Measurements from ENCODE around the gene DNAAF3.

The DNAAF3 gene

DNA sequence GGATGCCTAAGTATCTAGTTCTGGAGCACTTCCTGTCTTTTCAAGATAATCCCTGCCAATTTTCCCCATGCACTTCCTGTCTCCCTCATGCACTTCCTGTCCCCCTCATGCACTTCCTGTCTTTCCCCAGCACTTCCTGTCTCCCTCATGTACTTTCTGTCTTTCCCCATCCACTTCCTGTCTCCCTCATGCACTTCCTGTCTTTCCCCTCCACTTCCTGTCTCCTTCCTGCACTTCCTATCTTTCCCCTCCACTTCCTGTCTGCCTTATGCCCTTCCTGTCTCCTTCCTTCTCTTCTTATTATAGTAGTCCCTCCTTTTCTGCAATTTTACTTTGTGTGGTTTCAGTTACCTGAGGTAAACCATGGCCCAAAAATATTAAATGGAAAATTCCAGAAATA lies 14.4 kb downstream of the DNAAF3 start:
- FAIRE-seq, result peak; percentile 78

DNA sequence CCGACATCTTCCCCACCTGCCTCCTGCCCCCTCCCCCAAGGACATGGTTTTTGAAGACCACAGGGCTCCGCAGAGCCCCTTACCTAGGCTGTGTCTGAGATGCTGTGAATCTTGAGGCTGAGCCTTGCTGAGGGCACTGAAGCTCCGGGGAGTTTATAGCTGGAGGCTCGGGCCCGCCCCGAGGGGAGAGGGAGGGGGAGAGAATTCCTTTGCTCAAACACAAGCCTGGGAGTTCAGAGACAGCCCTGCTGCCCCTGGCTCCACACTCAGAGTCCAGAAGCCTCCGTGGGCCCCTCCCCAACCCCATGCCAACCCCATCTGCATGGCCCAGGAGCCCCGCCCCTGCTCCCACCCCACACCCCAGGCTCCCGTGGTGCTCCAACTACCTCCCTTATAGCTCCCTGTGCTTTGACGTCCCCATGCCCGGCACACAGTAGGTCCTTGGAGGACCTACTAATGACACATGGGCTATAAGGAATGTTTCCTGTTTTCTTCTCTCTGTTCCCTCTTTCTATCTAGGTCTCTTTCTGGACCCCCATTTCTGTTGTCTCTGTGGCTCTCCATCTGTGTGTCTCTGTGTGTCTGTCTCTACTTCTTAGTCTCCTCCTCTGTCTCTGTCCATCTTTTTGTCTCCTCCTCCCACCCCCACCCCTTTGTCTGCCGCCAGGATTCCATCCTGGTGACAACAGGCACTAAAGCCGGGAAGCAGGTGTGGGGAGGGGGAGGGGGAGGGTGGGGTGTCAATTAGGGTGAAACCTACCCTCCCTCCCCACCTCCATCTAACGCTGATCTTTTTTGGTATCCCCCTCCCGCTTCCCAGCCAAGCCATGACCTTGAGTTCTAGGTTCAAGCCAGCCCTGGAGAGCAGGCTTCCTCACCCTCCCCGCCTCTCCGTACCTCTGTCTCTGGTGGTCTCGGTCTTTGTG lies 17.1 kb downstream of the DNAAF3 start, which contains the start of gene TNNT1:
Gene TNNT1 (minus strand): TSS at position 129 of the 926 bp plus-strand sequence. CDS start 2,049 bp downstream, outside the sequence.
- FAIRE-seq, result no peak

DNA sequence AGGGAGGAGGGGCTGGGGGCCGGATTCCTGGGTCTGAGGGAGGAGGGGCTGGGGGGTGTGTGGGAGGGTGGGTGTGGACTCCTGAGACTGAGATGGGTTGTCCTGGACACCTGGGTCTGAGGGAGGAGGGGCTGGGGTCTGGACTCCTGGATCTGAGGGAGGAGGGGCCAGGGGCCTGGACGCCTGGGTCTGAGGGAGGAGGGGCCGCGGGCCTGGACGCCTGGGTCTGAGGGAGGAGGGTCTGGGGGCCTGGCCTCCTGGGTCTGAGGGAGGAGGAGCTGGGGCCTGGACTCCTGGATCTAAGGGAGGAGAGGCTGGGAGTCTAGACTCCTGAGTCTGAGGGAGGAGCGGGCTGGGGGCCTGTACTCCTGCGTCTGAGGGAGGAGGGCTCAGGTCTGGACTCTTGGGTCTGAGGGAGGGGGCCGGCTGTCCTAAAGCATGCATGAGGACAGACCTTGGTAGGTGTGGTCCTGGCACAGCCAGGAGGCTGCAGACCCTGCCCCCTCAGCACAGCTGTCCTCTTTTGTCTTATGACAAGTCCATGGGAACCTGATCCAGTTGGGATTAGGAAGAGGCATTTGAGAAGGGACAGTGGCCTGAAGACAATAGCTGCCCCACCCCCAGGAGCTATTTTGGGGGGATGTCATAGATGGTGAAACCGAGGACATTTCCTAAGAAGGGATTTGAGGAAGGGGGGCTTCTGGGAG lies 18.7 kb downstream of the DNAAF3 start:
- no peak for FAIRE-seq

DNA sequence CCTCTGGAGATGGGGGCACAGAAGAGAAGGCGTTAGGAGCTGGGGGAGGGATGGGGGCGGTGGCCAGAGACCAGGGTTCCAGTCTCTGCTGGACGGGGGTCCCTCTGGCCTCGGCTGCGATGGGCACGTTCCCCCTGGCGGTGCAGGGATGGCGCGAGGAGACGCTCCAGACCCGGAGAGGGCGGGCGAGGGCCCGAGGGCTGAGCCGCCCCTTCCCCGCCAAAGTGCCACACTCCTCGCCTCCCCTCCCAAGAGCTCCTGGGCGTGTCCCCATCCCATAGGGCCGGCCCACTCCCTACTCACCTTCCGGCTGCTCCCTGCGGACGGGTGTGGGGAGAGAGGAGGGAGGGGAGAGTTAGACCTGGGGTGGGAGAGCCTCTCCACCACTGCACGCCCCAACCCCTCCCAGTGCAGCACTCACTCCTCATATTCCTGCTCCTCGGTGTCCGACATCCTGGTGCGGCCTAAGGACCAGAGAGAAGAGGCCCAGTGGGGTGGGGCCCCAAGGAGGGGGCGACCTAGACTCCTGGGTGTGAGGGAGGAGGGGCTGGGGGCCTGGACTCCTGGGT lies 19.6 kb downstream of the DNAAF3 start:
- FAIRE-seq, result peak; percentile 95

DNA sequence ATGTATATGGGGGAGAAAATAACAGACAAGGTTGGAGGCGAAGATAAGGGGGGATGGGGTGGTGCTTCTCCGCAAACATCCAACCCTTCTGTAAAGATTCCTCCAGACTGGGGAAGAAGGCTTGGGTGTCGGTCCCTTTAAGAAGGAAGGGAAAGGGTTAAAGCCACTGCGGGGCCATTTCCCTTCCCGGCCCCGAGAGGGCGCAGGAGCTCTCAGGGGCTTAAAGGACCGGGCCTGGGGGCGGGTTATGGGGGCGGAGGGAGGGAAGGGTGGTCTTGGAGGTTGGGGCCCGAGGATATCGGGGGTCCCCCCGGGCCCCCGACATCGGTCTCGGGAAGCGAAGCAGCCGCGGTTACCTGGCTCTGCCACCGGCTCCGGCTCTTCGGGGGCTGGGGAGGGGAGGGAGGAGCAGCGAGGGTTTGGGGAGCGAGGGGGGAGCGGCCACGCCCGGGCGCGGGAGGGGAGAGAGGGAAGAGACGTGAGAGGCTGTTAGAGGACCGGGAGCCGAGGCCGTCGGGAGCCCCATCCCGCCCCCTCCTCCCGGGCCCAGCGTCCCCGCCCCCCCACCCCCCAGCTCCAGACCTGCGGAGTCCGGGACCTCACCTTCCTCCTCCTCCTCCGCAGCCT lies 20.2 kb downstream of the DNAAF3 start:
- no peak for FAIRE-seq

DNA sequence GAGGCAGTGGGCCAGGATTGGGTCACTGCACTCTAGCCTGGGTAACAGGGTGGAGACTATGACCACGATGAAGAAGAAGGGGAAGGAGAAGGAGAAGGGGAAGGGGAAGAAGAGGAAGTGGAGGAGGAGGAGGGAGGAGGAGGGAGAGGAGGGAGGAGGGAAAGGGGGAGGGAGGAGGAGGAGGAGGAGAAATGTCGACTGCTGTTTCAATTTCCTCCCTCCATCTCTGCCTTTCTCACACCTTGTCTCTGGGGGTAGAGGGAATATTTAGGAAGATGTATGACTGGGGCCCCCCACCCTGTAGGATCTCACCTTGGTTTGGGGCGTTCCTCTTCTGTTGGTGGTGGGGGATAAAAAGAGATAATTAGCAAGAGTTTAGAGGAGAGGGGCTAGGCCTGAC lies 21.2 kb downstream of the DNAAF3 start:
- FAIRE-seq, result no peak

DNA sequence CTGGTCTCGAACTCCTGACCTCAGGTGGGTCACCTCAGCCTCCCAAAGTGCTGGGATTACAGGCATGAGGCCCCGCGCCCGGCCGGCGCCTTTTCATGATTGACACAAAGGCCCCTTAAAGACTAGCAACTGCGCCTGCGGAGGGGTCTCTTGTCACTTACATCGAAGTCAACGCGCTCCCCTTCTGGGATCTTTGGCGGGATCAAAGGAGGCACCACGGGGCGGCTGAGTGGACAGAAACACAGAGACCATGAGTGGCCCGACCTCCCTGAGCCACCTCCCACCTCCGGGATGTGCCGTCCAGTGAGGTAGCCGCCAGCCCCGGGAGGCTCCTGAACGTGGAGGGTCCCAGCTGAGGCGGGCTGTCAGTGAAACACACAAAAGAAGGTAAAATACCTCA lies 24.7 kb downstream of the DNAAF3 start:
- FAIRE-seq, result no peak

DNA sequence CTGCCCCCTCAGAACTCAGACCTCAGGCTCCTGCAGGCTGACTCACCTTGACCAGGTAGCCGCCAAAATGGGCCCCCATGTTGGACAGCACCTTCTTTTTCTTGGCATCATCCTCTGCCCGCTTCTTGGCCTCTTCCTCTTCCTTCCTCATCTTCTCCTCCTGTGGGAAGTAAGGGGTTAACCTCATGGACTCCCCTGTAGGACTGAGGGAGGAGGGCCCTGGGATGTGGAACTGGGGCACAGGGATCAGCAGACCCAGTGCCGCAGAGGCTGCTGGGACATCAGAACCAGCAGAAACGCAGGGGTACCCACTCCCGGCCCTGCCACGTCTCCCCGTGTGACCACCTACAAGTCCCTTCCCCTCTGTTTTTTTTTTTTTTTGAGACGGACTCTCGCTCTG lies 28.5 kb downstream of the DNAAF3 start:
- FAIRE-seq, result no peak

DNA sequence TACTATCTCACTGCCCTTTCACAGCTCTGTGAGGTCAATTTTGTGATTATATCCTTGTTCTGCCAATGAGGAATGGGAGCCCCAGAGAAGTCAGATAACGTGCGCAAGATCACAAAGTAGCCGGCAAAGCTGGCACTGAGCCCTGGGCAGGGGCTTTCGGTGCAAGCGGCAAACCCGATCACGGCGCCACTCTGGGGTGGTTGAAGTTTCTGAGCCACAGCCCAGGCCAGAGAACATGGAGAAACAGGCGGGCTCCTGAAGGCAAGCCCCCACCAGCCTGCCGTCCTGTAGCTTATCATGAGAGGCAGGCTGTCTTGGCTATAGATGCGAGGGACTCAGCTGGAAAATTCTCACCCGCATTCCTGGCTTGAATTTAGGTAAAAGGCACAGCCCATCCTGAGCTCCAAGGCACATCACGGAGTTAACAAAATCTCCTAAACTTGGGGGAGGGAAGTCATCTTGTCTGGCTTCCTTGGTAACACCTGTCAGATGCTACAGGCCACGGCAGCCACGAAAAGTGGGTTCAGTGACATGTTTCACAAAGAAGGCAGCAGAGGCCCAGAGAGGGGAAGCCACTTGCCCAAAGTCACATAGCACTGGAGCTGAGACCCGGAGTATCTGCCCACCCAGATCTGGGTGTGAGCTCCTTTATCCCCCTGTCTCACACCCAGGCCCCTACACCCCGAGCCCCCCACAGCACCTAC lies 29.9 kb downstream of the DNAAF3 start:
- no peak for FAIRE-seq

DNA sequence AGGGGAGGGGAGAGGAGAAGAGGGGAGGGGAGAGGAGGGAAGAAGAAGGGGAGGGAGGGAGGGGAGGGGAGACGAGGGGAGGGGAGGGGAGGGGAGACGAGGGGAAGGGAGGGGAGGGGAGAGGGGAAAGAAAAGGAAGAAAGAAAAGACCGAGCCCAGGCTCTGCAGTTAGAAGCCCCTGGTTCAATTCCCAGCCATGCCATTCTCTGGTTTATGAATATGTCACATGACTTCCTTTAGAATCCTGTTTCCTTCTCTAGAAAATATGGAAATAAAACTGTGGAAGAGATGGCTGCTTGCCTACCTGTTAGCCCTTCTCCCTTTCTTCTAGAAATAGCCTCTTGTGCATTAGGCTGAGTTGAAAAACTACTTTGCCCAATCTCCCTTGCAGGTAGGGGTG lies 31.7 kb downstream of the DNAAF3 start:
- no peak for FAIRE-seq

DNA sequence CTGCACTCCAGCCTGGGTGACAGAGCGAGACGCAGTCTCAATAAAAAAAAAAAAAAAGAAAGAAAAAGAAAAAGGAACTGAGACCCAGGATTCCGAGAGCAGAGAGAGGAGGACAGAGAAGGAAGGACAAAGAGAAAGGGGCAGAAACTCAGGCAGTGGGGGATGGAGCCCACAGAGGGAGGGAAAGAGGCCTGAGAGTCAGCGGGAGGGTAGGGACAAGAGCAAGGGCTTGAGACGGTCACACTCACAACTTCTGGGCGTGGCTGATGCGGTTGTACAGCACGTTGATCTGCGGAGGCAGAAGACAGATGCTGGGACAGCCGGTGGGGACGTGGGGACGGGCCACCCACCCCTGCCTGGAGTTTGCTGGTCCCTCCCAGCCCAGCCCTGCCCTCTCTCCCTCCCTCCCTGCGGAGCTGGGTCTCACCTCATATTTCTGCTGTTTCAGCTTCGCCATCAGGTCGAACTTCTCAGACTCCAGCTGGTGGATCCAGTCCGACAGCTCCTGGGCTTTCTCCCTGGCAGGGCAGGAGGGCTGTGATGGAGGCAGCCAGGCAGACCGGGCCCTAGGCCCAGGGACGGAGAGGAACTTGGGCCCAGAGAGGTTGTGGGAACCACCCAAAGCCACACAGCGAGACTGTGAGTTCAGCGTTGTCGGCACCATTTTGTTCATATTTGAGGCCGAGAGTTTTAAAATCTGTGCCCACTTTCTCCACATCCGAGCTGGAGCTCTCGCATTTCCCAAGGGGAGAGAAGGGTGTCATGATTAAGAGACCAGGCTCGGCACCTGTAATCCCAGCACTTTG lies 32.6 kb downstream of the DNAAF3 start:
- FAIRE-seq, result no peak

DNA sequence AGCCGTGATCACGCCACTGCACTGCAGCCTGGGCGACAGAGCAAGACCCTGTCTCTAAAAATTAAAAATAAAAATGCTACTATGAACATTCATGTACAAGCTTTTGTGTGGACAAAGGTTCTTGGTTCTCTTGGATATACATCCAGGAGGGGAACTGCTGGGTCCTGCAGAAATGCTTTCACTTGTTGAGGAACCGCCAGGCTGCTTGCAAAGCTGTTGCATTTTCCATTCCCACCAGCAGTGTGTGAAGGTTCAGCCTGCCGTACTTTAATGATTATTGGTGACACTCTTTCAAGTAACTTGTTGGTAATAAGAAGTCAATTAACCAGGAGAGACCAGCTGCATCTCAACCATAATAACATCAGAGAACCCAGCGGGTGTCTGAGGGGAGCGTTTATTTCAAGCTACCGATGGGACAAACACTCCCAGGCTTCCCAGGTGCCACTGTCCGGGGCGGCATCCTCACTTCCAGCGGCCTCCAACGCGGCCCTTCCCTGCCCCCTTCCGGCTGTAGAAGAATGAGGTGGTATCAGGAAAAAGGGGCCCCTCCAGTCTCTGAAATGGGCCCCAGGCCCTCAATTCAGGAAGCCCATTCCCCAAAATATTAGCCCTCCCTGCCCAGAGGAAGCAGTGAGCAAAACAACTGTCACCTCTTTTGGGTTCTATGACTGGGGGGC lies 33.8 kb downstream of the DNAAF3 start:
- FAIRE-seq, result no peak

DNA sequence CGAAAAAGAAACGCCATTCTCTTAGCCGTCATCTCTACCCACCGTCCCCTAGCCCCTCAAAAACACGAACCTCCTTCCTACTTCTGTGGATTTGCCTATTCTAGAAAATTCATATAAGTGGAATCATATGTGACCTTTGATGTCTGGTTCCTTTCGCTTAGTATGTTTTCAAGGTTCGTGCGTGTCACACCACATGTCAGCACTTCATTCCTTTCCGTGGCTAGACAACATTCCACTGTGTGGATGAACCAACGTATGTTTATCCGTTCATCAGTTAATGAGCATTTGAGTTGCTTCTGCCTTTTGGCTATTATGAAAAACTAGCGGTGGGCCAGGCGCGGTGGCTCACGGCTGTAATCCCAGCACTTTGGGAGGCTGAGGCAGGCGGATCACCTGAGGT lies 35.0 kb downstream of the DNAAF3 start:
- no peak for FAIRE-seq

DNA sequence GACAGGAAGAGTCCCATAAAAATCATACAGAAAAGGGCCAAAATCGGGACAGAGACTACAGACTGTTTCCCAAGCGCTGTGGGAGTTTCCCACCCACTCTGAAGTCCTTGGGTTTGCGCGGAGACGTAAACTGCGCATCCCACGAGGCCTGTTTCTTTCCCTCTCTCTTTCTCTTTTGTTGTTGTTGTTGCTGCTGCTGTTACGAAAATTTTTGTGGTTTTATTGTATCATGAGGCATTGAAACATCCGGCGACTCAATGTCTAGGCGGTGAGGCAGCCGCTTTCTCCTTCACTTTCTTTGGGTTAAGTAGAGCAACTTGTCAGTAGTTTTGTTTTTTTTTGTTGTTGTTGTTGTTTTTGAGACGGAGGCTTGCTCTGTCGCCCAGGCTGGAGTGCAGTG lies 47.4 kb downstream of the DNAAF3 start:
- no peak for FAIRE-seq

DNA sequence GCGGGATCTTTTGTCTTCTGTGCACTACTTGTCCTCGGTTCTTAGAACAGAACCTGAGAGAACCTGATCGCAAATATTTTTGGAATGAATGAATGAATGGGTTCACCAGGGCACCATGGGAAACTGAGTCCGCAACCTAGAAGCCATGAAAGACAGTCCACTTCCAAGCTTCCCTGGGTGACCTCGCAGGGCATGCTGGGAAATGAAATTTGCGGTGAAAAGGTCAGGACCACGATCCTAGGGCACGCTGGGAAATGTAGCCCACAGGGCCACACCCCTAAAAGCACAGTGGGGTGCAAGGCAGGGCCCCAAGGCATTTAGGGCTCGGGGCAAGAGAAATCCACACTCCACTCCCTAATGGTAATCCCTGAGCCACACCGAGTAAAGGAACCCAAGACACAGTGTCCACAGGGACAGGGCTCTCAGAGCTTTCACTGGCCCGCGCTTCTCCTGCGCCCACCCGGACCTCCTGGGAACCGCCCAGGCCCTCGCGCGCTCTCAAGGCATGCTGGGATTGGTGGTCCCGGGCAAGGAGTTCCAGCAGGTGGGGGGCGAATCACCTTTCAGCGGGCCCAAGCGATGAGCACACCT lies 47.9 kb downstream of the DNAAF3 start:
- FAIRE-seq, result no peak

DNA sequence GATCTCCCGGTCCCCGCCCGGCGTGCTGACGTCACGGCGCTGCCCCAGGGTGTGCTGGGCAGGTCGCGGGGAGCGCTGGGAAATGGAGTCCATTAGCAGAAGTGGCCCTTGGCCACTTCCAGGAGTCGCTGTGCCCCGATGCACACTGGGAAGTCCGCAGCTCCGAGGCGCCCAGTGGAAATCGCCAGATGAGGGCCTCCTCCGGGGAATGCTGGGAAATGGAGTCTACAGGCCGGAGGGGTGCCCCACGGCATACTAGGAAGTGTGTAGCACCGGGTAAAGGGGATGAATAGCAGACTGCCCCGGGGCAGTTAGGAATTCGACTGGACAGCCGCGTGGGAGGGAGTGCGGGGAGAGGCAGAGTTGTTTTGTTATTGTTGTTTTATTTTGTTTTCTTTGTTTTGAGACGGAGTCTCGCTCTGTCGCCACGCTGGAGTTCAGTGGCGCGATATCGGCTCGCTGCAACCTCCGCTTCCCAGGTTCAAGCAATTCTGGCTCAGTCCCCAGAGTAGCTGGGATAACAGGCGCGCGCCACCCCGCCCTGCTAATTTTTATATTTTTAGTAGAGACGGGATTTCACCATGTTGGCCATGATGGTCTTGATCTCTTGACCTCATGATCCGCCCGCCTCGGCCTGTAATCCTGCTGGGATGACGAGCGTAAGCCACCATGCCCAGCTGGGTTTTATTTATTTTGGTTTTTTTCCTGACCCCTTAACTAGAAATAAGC lies 48.6 kb downstream of the DNAAF3 start:
- peak; percentile 96 for FAIRE-seq

DNA sequence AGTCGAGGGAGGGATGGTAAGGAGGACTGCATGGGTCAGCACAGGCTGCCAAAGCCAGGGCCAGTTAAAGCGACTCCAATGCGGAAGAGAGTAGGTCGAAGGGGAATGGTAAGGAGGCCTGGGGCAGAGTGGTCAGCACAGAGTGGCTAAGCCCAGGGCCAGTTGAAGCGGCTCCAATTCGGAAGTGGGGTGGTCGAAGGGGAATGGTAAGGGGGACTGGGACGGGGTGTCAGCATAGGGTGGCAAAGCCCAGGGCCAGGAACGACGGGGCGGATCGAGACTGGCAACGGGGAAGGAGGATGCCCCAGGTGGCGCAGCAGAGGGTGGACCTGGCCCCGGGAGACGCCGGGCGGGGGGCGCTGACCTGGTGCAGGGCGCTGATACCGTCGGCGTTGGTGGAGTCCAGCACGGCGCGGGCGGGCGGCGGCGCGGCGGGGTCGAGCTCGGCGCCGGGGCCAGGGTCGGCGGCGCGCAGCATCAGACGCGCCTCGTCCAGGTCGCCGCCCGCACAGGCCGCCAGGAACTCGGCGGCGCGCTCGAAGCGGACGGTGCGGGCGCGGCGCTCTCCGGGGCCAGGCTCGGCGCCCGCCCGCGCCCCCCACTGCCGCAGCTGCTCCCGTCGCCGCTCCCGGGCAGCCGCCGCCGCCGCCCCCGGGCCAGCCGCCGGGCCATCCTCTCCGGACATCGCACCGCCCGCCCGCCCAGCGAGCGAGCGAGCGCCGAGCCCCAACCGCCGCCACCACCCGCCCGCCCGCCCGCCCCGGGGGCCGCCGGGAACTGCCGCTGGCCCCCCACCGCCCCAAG lies 49.4 kb downstream of the DNAAF3 start, which contains the start of gene PPP1R12C:
Gene PPP1R12C (minus strand): TSS at position 779 of the 804 bp plus-strand sequence. CDS start 94 bp downstream, at position 685.
- FAIRE-seq, result no peak

DNA sequence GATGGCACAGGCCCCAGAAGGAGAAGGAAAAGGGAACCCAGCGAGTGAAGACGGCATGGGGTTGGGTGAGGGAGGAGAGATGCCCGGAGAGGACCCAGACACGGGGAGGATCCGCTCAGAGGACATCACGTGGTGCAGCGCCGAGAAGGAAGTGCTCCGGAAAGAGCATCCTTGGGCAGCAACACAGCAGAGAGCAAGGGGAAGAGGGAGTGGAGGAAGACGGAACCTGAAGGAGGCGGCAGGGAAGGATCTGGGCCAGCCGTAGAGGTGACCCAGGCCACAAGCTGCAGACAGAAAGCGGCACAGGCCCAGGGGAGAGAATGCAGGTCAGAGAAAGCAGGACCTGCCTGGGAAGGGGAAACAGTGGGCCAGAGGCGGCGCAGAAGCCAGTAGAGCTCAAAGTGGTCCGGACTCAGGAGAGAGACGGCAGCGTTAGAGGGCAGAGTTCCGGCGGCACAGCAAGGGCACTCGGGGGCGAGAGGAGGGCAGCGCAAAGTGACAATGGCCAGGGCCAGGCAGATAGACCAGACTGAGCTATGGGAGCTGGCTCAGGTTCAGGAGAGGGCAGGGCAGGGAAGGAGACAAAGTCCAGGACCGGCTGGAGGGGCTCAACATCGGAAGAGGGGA lies 50.1 kb downstream of the DNAAF3 start:
- no peak for FAIRE-seq
